ENCODE results near the gene DCTD.

The DCTD gene

DNA sequence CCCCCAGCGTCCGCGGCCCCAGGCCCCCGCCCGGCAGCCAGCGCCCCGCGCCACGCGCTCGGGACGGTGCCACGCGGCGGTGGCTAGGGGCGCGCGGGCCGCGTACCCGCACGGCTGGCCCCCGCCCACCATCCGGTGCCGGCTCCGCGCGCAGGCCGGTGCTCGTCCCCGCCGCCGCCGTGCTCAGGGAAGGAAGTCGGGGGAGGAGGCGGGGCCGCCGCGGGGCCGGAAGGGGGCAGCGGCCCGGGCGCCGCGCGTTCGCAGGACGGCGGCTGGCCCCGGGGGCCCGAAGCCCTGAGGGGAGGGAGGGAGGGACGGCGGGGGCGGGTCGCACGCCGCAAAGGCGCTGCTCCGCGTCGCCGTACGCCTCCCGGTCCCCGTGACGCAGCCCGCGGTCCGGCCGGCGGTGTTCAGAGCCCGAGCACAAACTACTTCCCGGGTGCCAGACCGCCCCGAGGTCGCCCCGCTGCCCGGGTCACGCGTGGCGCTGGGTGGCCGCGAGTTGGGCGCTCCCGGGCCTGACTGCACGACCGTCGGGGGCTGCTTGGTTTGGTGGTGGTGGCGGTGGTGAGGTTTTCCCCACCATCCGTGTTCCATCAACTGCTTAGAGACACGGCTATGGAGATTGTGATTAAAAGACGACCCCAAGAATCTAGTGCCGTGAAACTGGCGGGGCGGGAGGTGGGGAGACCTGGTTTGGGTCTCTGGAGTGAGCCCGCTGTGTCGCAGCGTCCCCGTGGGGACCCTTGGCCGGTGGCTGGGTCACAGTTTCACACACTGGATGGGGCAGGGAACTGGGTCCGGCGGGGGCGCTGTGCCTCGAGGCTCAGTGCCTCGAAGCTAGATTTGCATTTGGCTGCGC, at the start of gene DCTD:
Gene DCTD, minus strand, starts transcription at position 205 of the 862 bp plus-strand sequence. CDS start 1,818 bp downstream, outside the sequence.
- peak; percentile 76 for DNase-seq (ENCODE audit: low read depth)

DNA sequence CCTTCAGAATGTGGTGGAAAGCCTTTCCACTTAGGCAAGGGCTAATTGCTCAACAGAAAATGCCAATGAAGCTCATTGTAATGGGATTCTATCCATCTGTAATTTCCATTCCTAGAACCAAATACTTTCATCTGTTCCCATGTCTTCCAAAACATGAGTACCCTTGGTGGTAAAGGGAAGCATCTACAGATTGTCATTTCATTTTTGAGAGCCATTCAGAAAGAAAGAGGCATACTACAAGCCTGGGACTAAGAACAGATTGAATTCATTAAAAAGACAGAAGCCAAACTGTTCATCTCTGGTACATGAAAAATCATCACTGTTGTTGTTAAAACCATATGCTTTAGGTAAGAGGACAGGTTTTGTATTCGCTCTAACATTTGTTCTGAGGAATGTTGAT, 43.6 kb upstream of the DCTD start:
- no peak for DNase-seq (ENCODE audit: low read depth)

DNA sequence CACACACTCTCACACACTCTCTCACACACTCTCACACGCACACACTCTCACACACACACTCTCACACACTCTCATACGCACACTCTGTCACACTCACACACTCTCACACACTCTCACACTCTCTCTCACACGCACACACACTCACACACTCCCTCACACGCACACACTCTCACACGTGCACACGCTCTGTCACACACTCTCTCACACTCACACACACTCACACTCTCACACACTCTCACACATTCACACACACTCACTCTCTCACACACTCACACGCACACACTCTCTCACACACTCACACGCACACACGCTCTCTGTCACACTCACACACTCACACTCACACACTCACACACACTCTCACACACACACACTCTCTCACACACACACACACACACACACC, 43.0 kb upstream of the DCTD start:
- DNase-seq (ENCODE audit: low read depth): no peak

DNA sequence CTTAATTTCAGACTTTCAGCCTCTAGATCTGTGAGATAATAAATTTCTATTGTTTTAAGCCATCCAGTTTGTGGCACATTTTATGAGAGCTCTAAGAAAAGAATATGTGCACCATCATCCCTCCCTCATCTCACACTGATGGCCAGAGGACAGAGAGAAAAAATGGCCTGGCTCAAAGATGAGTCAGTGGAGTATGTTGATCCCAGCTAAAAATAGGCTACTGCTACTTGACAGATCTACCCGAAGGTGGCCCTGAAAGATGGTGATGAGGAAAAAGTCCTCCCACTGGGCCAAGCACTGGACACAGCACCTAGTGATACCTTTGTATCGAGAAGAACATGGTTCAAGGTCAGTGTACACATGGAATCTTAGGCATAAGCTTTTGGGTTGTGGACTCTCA, 38.2 kb upstream of the DCTD start:
- DNase-seq (ENCODE audit: low read depth): no peak

DNA sequence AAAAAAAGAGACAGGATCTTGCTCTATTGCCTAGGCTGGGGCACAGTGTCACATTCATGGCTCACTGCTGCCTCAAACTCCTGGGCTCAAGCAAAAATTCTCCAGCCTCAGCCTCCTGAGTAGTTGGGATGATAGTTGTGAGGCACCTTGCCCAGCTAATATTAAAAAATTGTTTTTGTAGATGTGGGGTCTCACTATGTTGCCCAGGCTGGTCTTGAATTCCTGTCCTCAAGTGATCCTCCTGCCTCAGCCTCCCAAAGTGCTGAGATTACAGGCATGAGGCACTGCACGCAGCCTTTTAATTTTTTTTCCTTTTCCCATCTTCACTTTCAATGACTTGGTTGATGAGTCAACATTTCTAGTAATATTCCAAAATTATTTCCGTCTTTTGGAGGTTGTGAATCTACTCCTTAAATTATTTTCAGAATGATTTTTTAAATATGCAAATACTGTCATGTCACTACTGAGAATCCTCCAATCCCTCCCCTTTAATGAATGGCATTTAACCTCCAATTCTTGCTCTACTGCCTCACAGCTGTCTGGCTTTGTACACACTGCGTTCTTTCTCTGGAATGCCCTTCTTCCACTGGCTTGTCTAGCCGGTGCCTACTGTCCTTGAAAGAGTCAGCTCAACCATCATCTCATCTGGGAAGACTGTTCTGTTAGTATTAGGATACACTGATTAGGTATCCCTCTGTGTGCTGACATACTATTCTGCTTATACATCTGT, 27.5 kb upstream of the DCTD start:
- DNase-seq (ENCODE audit: low read depth): no peak

DNA sequence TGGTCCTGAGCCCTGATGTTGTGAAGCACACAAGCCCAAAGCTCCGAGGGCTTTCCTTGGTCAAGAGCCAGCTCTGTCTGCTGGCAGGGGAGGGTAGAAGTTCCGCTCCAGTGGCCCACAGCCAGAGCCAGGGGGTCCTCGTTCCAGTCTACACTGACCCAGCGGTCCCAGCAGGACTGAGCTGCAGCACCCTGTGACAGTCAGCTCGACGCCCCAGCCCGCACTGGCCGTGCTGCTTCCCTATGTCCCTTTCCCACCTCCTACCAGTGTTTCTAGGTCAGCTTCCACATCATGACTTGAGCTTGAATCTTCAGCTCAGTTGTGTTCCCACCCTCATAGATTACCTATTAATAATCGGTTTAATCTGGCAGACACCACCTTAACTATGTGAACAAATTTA, 22.5 kb upstream of the DCTD start:
- no peak for DNase-seq (ENCODE audit: low read depth)

DNA sequence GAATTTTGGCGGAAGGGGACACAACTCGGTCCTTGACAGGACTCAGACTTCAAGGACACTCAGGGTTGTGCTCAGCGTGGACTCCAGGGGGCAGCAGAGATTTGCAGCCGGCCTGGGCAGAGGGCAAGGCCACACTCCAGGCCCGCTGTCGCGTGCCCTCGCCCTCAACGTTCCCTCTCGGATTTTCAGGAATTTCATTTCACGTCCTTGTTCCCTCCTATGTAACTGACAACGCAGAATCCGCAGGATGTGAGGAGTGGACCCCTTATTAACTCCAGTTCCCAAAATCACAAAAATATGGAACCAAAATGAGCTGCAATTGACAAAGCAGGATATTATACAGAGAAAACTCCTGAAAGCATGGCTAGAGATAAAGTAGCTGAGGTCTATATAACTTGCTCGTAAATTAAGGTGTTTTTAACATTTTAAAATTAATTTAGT, 21.0 kb upstream of the DCTD start:
- DNase-seq (ENCODE audit: low read depth): peak; percentile 37

DNA sequence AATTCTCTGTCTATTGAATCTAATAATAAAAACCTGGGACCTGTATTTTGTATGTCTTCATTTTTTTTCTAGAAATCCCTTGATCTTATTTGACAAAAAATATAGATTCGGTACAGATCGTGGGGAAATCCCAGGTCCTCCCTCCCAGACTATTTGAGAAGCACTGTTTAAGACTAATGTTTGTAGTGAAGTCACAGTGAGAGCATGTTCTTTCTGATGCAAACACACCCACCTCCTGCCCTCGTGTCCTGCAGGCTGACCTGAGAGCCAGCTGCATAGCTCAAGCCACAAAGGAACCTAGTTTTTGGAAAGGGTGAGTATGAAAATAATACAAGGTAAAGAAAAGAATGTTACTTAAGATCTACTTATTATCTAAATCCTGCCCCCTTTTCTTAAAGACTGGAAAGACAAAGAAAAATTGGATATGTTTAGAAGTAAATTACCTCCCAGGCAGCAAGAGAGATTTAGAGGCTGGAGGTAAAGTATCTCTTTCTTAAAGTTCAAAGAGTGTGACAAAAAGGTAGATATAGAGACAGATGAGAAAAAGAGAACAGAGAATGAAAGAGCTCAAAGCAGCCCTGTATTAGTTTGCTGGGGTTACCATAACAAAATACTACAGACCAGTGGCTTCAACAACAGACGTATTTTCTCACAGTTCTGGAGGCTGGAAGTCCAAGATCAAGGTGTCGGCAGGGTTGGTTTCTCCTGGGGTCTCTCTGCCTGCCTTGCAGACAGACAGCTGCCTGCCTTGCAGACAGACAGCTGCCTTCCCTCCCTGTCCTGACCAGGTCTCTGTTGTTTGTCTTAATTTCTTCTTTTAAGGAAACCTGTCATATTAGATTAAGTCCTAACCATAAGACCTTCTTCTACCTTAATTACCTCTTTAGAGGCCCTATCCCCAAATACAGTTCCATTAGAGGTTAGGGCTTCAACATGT, 20.4 kb upstream of the DCTD start:
- no peak for DNase-seq (ENCODE audit: low read depth)

DNA sequence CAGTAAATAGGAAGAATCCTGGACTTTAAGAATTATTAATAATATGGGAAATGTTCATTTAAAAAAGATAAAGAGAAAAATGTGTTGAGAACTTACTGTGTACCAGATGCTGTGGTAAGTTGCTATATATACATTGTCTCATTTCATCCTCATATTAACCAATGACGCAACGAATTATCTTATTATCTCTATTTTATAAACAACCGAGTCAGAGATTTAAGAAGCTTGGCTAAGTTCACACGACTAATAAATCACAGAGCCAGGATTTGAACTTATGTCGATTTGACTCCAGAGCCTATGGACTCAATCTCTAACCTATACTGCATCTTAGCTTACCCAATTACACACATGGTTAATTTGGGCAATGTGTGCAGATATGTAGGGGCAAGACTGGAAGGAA, 15.5 kb upstream of the DCTD start:
- DNase-seq (ENCODE audit: low read depth): no peak

DNA sequence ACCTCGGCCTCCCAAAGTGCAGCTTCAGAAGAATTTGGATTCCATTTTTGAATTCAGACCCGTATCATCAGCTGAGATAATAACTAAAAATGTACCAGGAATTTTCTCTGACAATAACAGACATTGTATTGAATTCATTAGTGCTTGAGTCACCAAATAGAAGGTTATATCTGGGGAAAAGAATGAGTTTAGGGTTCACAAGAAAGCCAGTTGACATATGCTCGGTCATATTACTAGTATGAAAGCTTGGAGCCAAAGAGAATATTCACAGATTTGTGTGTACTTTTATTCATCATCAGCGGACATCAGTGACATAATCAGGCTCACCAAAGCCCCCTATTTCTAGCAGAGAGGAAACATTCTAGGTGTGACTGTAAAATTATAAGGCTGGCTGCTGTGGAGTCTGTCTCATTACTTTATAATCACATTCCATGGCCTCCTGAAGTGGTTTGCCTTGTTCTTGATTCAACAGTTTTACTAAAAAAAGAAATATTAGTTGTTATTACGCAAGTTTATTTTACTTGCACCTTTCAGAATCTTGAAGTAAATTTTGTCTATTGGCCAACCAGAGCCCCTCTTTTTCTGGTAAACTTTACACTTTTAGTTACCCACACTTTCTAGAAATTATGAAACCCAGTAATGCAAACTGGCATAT, 14.6 kb upstream of the DCTD start:
- no peak for DNase-seq (ENCODE audit: low read depth)

DNA sequence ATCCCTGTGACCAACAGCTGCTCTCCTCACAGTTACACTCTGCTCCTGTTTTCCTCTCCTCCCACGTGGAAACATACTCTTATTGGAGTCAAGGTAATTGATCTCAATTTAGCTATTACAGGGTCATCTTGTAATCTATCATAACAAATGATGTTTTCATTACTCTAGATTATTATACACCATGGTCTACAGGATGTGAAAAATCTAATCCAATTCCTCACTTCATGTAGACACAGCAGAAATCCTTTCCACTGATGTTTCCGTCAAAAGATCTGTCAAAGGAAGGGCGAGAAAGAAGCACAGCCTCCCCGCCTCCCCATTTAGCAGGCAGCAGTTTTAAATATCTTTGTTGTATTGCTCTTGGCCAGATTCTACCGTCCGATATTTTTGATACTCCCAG, 13.7 kb upstream of the DCTD start:
- no peak for DNase-seq (ENCODE audit: low read depth)

DNA sequence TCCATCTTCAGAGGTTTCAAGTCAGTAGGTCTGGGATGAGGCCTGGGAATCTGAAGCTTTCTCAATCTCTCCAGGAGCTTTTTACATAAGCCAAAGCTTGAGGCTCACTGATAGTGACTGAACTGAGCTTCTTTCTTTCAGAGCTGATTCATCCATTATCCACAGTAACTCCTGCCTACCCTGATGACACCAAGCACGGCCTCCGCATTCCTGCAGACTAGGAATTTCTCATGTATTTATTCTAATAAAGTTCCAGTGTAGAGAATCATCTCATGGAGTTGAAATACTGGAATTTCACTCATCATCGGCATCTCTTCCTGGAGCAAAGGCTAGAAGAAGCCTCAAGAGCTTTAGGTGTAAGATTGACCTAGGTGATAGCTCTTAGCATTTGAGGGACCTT, 12.1 kb upstream of the DCTD start:
- no peak for DNase-seq (ENCODE audit: low read depth)

DNA sequence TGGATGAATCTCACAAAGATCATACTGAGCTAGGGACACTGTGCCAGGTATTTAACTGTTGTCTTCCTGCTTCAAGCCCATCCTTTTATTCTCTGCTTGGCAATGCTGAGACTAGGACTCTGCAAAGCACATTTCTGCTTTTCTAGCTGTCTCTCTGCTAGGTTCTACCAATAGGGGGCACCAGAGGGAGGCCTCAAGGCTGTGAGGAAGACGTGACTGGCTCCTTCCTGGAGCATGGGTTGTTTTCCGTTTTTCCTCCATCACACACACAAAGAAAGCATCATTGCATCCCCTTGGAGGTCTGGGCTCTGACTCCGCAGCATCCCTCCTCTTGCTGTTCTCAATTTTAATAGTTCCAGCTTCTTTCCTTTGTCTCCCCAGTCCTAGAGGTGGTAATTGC, 10.9 kb upstream of the DCTD start:
- no peak for DNase-seq (ENCODE audit: low read depth)

DNA sequence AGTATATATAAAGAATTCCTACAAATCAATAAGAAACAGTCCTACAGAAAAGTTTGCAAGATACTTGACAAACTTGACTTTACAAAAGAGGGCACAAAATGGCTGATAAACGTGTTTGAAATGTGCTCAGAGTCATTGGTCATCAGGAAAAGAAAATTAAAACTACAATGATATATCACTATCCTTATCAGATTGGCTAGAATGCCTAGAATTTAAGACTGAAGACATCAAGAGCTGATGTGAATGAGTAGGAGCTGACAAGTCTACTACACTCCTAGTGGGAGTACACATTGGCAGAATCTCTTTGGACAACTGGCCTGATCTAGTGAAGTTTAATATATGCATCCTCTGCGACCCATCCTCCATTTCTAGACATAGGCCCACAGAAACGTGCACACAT, 10.3 kb upstream of the DCTD start:
- no peak for DNase-seq (ENCODE audit: low read depth)

DNA sequence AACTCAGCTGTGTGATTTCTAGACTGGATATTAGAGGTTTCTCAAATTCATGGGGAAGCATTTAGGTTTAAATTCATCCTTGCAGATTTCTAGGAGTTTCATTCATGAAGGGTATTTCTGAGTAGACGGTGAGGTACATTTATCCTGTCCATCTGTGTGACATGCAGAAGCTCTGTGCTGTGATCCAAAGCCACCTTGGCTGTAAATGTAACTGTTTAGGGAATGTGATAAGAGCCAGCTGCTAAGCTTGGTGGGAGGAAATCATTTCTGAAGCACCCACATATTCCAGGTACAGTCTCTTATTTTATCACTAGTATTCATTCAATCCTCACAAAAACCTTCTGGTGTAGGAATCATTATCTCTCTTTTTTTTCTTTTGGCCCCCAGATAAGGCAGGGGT, 8.7 kb upstream of the DCTD start:
- DNase-seq (ENCODE audit: low read depth): no peak

DNA sequence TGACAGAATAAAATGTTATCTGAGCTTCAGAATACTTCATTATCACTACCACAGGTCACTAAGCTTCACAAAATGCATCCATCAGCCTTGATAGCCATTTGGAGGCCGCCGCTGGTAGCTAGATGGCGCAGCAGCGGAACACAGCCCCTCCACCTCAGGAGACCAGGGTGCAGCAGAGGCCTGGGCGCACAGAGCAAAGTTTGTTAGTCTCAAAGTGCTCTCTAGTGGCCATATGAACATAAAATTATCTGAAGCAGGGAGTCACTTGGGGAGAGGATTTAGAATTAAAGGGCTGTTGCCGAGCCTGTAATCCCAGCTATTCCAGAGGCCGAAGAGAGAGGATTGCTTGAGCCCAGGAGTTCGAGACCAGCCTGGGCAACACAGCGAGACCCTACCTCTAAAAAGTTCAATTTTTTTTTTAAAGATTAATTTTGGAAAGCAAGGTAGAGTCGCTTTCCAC, 8.1 kb upstream of the DCTD start:
- DNase-seq (ENCODE audit: low read depth): peak; percentile 29

DNA sequence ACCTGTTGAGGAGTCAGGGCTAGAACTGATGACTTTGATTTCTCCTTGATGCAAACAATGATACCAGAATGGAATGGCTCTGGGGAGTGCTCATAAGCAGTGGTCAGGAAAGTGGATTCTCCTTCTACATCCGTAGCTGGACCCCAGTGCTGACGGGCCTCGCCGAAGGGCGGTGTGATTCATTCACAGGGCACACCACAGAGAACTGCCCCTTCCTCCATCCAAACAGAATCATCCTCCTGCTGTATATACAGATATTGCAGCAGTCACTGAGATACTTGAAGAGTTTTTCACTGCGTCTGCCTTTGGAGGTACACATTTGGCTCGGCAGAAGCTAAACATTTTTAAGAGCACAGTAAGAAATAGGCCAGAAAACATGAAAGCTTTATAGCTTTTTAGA, 7.3 kb upstream of the DCTD start:
- no peak for DNase-seq (ENCODE audit: low read depth)

DNA sequence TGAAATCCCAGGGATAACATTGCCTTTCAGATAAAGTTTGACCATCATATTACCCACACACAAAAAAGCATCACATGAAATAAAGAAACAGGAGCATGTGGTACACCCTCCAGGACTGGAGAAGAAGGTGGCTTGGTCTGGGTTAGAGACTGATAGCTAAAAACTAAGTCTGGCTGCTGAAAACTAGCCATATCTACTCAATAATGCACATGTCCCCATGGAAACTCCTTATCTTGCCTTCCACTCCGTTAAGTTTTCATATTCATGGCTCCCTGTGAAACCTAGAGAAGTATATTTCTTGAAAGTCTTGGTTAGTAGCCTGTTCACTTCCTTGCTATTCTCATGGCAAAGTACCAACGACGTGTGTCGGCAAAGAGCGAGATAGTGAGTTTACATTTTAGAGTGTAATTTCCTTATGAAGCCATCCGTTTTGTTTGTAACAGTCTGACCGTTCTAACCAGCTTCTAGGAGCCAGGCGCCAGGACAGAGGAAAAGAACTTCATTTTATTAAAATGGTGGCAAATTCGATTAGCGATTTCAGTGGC, 6.7 kb upstream of the DCTD start:
- DNase-seq (ENCODE audit: low read depth): no peak

DNA sequence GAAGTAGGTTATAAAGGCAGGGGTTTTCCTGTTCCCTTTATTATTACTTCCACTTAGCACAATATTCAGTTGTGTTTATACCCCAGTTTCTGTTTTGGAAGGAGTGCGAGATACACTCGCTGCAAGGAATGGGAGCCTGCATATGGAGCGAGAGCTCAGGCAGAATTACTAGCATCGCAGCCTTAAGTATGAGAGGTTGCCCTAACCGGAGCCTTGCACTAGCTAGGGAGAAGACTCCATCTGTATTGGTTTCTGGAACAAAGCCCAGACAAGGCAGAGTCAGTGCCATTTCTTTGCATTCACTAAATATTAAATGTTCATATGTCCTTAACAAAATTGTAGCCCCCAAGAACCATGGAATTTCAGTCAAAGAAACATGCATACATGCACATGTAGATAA, 6.2 kb upstream of the DCTD start:
- DNase-seq (ENCODE audit: low read depth): no peak

DNA sequence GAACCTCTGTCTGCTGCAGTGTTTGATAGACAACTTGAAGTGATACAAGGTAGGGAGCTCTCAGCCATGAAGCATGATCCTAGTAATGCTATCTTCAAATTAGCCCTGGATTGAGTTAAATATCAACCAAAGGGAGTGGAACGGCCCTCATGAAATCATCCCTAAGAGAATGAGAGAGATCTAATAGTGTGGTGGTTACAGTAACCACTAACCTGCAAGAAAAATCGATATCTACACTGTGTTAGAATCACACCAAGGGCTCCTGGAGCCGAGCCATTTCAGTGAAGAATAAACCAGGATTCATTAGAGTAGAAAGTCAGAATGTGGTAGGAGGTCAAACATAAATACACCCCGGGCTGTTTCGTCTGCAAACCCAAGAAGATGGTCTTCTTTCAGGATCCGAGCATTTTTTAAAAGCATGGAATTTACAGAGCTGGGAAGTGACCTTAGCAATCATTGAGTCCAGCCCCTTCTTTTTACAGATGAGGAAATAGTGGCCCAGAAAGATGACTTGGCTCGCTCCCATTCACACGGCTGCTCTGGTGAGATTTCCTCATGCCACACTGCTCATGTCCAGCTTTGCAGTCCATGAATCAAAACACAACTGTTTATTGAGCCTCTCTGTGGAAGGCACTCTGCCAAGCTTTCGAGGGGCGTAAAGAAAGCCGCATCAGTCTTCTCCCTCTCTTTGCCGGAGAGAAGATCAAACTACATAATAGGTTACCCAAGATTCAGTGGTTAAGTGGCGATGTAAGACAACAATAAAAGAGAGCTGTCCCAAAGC, 5.5 kb upstream of the DCTD start:
- no peak for DNase-seq (ENCODE audit: low read depth)

DNA sequence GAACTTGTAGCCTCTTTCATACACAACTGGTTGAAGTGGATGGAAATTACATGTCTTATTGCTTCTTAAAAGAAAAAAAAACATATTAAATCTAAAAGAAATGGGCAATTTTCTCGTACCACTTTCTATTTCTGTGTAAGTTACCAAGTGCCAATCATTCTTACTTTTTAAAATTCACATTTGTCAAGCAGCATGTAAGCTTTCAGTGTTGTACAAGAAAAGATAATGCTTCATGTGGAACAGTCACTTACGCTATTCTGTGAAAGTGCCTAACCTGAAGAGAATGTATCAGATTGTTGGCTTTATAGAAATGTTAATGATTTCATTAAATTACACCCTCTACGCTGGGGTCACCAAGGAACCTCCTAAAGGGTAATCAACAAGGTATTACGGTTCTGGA, 4.4 kb upstream of the DCTD start:
- DNase-seq (ENCODE audit: low read depth): no peak

Measured in activated T-helper 1 cell treated with Interleukin-2 at 50 U/mL for 16 hours (primary cell).